Breast epithelium (tissue), 4 donors: ENCODE measurements around the gene PDLIM4. TPM values are rescaled to one million over a fixed set of nuclear protein-coding genes. Genes with fewer than 3 reads are reported as not detected.

Experiments
- DNase-seq, 2 donors: peaks; one replicate each; pipeline ENCODE4 v3.0.0-alpha.2; 2019; ENCODE audit warnings: low spot score in 2 of 2
- H3K27ac ChIP-seq, 2 donors: fragments of 200-600 bp; sonication (generic) in 1 of 2; one replicate each; pipeline ENCODE4 v1.5.1; 2016 to 2019; ENCODE audit warnings: mild to moderate bottlenecking in 1 of 2
- H3K27me3 ChIP-seq, 2 donors: fragments of 200-600 bp; sonication (generic) in 1 of 2; one replicate each; pipeline versions ENCODE4 v1.5.1 to v1.6.0; 2017 to 2019; ENCODE audit warnings: control low read depth in 1 of 2, mild to moderate bottlenecking in 1 of 2
- H3K36me3 ChIP-seq: fragments of 200-600 bp; one replicate; pipeline ENCODE4 v1.5.1; 2019
- H3K4me1 ChIP-seq, 2 donors: fragments of 200-600 bp; sonication (generic); one replicate each; pipeline ENCODE4 v1.5.1; 2016 to 2019; ENCODE audit warnings: control low read depth in 1 of 2
- H3K4me3 ChIP-seq, 3 donors: fragments of 200-600 bp; sonication (generic); 1 replicate in 2 of 3; 2 replicates in 1 of 3; pipeline ENCODE4 v1.5.1; 2016 to 2019; ENCODE audit warnings: mild to moderate bottlenecking in 3 of 3, moderate library complexity in 2 of 3
- H3K9me3 ChIP-seq, 2 donors: fragments of 200-600 bp; sonication (generic) in 1 of 2; one replicate each; pipeline ENCODE4 v1.5.1; 2016 to 2019; ENCODE audit warnings: control low read depth in 1 of 2
- CTCF ChIP-seq, 3 donors: fragments of 450-650 bp; IDR thresholded peaks; one replicate each; pipeline ENCODE4 v1.5.1; 2016 to 2017; ENCODE audit warnings: antibody characterized with exemption in 3 of 3, mild to moderate bottlenecking in 3 of 3, moderate library complexity in 3 of 3
- POLR2A ChIP-seq: fragments of 450-650 bp; IDR thresholded peaks from one replicate; pipeline ENCODE4 v1.6.1; 2016; ENCODE audit warnings: antibody characterized with exemption, mild to moderate bottlenecking, moderate library complexity
- POLR2AphosphoS5 ChIP-seq, 3 donors: sonication (generic); formaldehyde crosslinking; IDR thresholded peaks; one replicate each; pipeline ENCODE4 v1.6.1; 2017; ENCODE audit warnings: antibody characterized with exemption in 3 of 3
- intact Hi-C: fragments of 100-400 bp; cut with DNase I; formaldehyde crosslinking; loops from one replicate; pipeline ENCODE4 v1.15.1; 2023; ENCODE audit warnings: low total_unique reads
- total RNA-seq, 3 donors: library from RNA; depleted of rRNA; stranded (reverse); fragments of >200 nt; gene quantifications; one replicate each; pipeline ENCODE4 v1.1.0, GENCODE V29; 2016

Gene PDLIM4
- total RNA-seq, 3 donors from 2014 or later, result 9.0 to 102 (median 71.4) TPM

- no peak overlapping the region for H3K4me3 ChIP-seq
- H3K36me3 ChIP-seq, result no peaks in the 10 kb centered on the region
- H3K9me3 ChIP-seq, result peaks cover 12 to 15% of the 10 kb centered on the region in 2 donors
- H3K4me1 ChIP-seq, result no peaks in the 10 kb centered on the region
- TF ChIP-seq POLR2AphosphoS5 (IDR thresholded peaks at IDR 0.05), result no peak
- TF ChIP-seq POLR2A, result no peak
- TF ChIP-seq CTCF (IDR thresholded peaks at IDR 0.05), result no peak
- DNase-seq, result peak in 1 of 2 donors; percentile 13
- no peaks in the 10 kb centered on the region for H3K27me3 ChIP-seq
- no peak overlapping the region for H3K27ac ChIP-seq
- intact Hi-C loops, result no loop called here
Observed at GRCh38 chr5:132243366-132243977, 14.0 kb upstream of the PDLIM4 start.

GRCh38 chr5:132245593-132245992 lies 11.9 kb upstream of the PDLIM4 start:
- DNase-seq, result peak in 1 of 2 donors; percentile 12
- intact Hi-C loops, result no loop called here
- no peaks in the 10 kb centered on the region for H3K36me3 ChIP-seq
- no peak overlapping the region for H3K4me3 ChIP-seq
- no peaks in the 10 kb centered on the region for H3K27me3 ChIP-seq
- no peaks in the 10 kb centered on the region for H3K4me1 ChIP-seq
- H3K27ac ChIP-seq, result no peak overlapping the region
- TF ChIP-seq CTCF (IDR thresholded peaks at IDR 0.05) (no peak), POLR2A (no peak)
- H3K9me3 ChIP-seq, result peaks cover 12 to 15% of the 10 kb centered on the region in 2 donors

- Histone ChIP-seq H3K27ac (no peak overlapping the region), H3K27me3 (no peaks in the 10 kb centered on the region), H3K4me3 (no peak overlapping the region), H3K36me3 (no peaks in the 10 kb centered on the region), H3K4me1 (no peaks in the 10 kb centered on the region), H3K9me3 (peaks cover 12 to 15% of the 10 kb centered on the region in 2 donors)
- TF ChIP-seq CTCF (IDR thresholded peaks at IDR 0.05), result no peak
- no peak for DNase-seq
- intact Hi-C loops, result no loop called here
Observed at GRCh38 chr5:132246806-132247205, 10.7 kb upstream of the PDLIM4 start.

GRCh38 chr5:132250547-132250946 lies 6.9 kb upstream of the PDLIM4 start:
- no peak overlapping the region for H3K27ac ChIP-seq
- H3K27me3 ChIP-seq, result no peaks in the 10 kb centered on the region
- H3K36me3 ChIP-seq, result no peaks in the 10 kb centered on the region
- peaks cover 0 to 7% of the 10 kb centered on the region in 2 donors for H3K4me1 ChIP-seq
- no peak overlapping the region for H3K4me3 ChIP-seq
- intact Hi-C loops, result no loop called here
- no peak for TF ChIP-seq CTCF (IDR thresholded peaks at IDR 0.05)
- no peak for TF ChIP-seq POLR2AphosphoS5 (IDR thresholded peaks at IDR 0.05)
- peaks cover 4 to 15% of the 10 kb centered on the region in 2 donors for H3K9me3 ChIP-seq
- peak in 1 of 2 donors; percentile 2 for DNase-seq

- H3K27ac ChIP-seq, result no peak overlapping the region
- no peaks in the 10 kb centered on the region for H3K27me3 ChIP-seq
- H3K4me3 ChIP-seq, result no peak overlapping the region
- H3K9me3 ChIP-seq, result peaks cover under 1 to 8% of the 10 kb centered on the region in 2 donors
- peak in 1 of 2 donors; percentile 13 for DNase-seq
- no peak for TF ChIP-seq POLR2AphosphoS5 (IDR thresholded peaks at IDR 0.05)
- peaks cover 0 to 12% of the 10 kb centered on the region in 2 donors for H3K4me1 ChIP-seq
- intact Hi-C loops, result no loop called here
- H3K36me3 ChIP-seq, result no peaks in the 10 kb centered on the region
Observed at GRCh38 chr5:132251220-132251725, 6.2 kb upstream of the PDLIM4 start.
